GM12878 (cell line): ENCODE data around the gene GTF2A1. TPM values are rescaled to one million over a fixed set of nuclear protein-coding genes. Genes with fewer than 3 reads are reported as not detected.
A peak's percentile ranks its signal among the peaks of the same experiment; 100 is the strongest.

Source experiments
- ATAC-seq: fragments of 200-7000 bp; cut with Tn5 transposase; 3 replicates; pipeline ENCODE4 v1.9.1; 2020; ENCODE audit warnings: mild to moderate bottlenecking, moderate library complexity
- BruUV-seq: library from RNA; stranded (reverse); fragments of 400-500 nt; replicated peaks from 2 replicates; lab custom pipeline; 2021; lab: Mats Ljungman, UMichigan
- CTCF ChIA-PET: fragments of 300-600 bp; sonication (Branson Sonifier 250); formaldehyde crosslinking; extraction: SDS; loops from one replicate; lab custom pipeline; 2021; ENCODE audit warnings: inconsistent platforms; lab: Yijun Ruan, JAX
- POLR2A ChIA-PET: fragments of 350-600 bp; formaldehyde crosslinking; extraction: SDS; loops from one replicate; lab custom pipeline; 2021; ENCODE audit warnings: inconsistent platforms; lab: Charles Lee
- RAD21 ChIA-PET: fragments of 300-600 bp; sonication (Branson Sonifier 250); formaldehyde crosslinking; loops from one replicate; lab custom pipeline; 2023; ENCODE audit warnings: antibody characterized with exemption; ENCODE audit not compliant: unreplicated experiment; lab: Charles Lee
- SMC1A ChIA-PET: fragments of 300-600 bp; sonication (Branson Sonifier 250); formaldehyde crosslinking; loops from one replicate; lab custom pipeline; 2023; ENCODE audit not compliant: unreplicated experiment, uncharacterized antibody; lab: Charles Lee
- DNase-seq: peaks from one replicate; pipeline ENCODE4 v3.0.0-alpha.2; 2011; ENCODE audit warnings: low read depth, low spot score
- FAIRE-seq: peaks from 3 replicates; lab custom pipeline; 2011; peaks lifted over from hg19 to GRCh38; lab: Jason Lieb, UNC
- H2AFZ ChIP-seq: 2 replicates; pipeline ENCODE4 v1.6.0; 2011; ENCODE audit warnings: low read depth, low read length, control low read depth; ENCODE audit not compliant: control insufficient read depth
- H3K27ac ChIP-seq: 2 replicates; pipeline ENCODE4 v1.5.1; 2011; ENCODE audit warnings: control low read depth; ENCODE audit not compliant: control insufficient read depth, insufficient read depth
- H3K27me3 ChIP-seq, 2 experiments: replicated peaks in 1 of 2; 2 replicates each; pipeline versions ENCODE4 v1.6.0 to v1.6.1; 2011; ENCODE audit warnings: low read length in 1 of 2; ENCODE audit not compliant: control insufficient read depth in 2 of 2, insufficient read depth in 2 of 2
- H3K36me3 ChIP-seq, 2 experiments: 2 replicates each; pipeline ENCODE4 v1.5.1; 2011; ENCODE audit warnings: low read length in 1 of 2; ENCODE audit not compliant: control insufficient read depth in 2 of 2, insufficient read depth in 2 of 2
- H3K4me1 ChIP-seq: 2 replicates; pipeline ENCODE4 v1.6.1; 2011; ENCODE audit warnings: mild to moderate bottlenecking, low read length, moderate library complexity, mixed read lengths; ENCODE audit not compliant: control insufficient read depth, insufficient read depth
- H3K4me2 ChIP-seq: 2 replicates; pipeline ENCODE4 v1.6.0; 2011; ENCODE audit warnings: control low read depth; ENCODE audit not compliant: control insufficient read depth, insufficient read depth
- H3K4me3 ChIP-seq: fragments of 200-600 bp; sonication (generic); 2 replicates; pipeline ENCODE4 v1.5.1; 2016
- H3K79me2 ChIP-seq: 2 replicates; pipeline ENCODE4 v1.6.0; 2011; ENCODE audit warnings: low read length; ENCODE audit not compliant: control insufficient read depth, insufficient read depth
- H3K9ac ChIP-seq: 2 replicates; pipeline ENCODE4 v1.8.0; 2011; ENCODE audit warnings: low read length, control low read depth, mixed read lengths; ENCODE audit not compliant: control insufficient read depth, insufficient read depth
- H3K9me3 ChIP-seq: replicated peaks from 3 replicates; pipeline ENCODE4 v1.5.1; 2011; ENCODE audit warnings: mild to moderate bottlenecking, low read length; ENCODE audit not compliant: control insufficient read depth, insufficient read depth
- H4K20me1 ChIP-seq: 2 replicates; pipeline ENCODE4 v1.6.0; 2011; ENCODE audit not compliant: control insufficient read depth, insufficient read depth
- BCL11A ChIP-seq: IDR thresholded peaks from 2 replicates; pipeline ENCODE4 v1.6.1; 2011; ENCODE audit warnings: low read depth, low read length
- CEBPB ChIP-seq, 2 experiments: fragments of 150-350 bp in 1 of 2; IDR thresholded peaks; 2 replicates each; pipeline ENCODE4 v1.6.1; 2012 to 2014; ENCODE audit warnings: low read depth in 2 of 2, low read length in 2 of 2, borderline replicate concordance in 1 of 2, inconsistent platforms in 1 of 2
- MTA2 ChIP-seq: fragments of 450-650 bp; IDR thresholded peaks from 2 replicates; pipeline ENCODE4 v1.6.1; 2016; ENCODE audit warnings: low read depth, mild to moderate bottlenecking, moderate library complexity
- NRF1 ChIP-seq: conservative IDR thresholded peaks from 2 replicates; pipeline ENCODE4 v1.6.1; 2011; ENCODE audit warnings: mild to moderate bottlenecking, low read depth, low read length, improper control_type of control experiment
- RUNX3 ChIP-seq: IDR thresholded peaks from 2 replicates; pipeline ENCODE4 v1.6.1; 2012; ENCODE audit warnings: low read length, inconsistent platforms
- SPI1 ChIP-seq: IDR thresholded peaks from 2 replicates; pipeline ENCODE4 v1.6.1; 2011; ENCODE audit warnings: low read depth, mild to moderate bottlenecking, low read length, moderate library complexity, borderline replicate concordance; ENCODE audit not compliant: insufficient read depth
- TCF7 ChIP-seq: IDR thresholded peaks from 2 replicates; pipeline ENCODE4 v1.6.1; 2014; ENCODE audit warnings: antibody characterized with exemption, borderline replicate concordance
- WGBS: methylation state at CpG from one replicate; pipeline ENCODE4 v1.1.6; 2016; ENCODE audit warnings: low lambda C conversion rate; ENCODE audit not compliant: insufficient replicate concordance, insufficient coverage; ENCODE audit errors: missing lambda C conversion rate; 5-methylcytosine and 5-hydroxymethylcytosine counted together
- in situ Hi-C: fragments of 300-500 bp; cut with MboI; formaldehyde crosslinking; loops from 9 replicates; pipeline ENCODE4 v1.14.3; 2018; ENCODE audit warnings: mixed read lengths
- intact Hi-C: fragments of 100-400 bp; cut with micrococcal nuclease; formaldehyde crosslinking; loops from one replicate; pipeline ENCODE4 v1.14.2; 2022; ENCODE audit not compliant: unreplicated experiment
- polyA plus RNA-seq, 11 experiments: library from polyadenylated mRNA; depleted of rRNA in 4 of 11; unstranded in 6 of 11; stranded (reverse) in 5 of 11; fragments of >200 nt; fragmentation: Nextera tagmentation in 4 of 11; fragmentation: Illumina TruSeq in 1 of 11; extraction: Ambion mirVana in 4 of 11; extraction: Trizol in 1 of 11; gene quantifications; 1 replicate in 1 of 11; 2 replicates in 10 of 11; pipeline versions ENCODE4 v1.2.1 to v1.2.3, GENCODE V29; 2011 to 2016; ENCODE audit warnings: inconsistent platforms in 2 of 11, missing spikeins in 2 of 11, low read depth in 1 of 11
- total RNA-seq, 4 experiments: library from RNA; depleted of rRNA in 3 of 4; stranded (reverse); fragments of >200 nt in 3 of 4; fragmentation: Illumina TruSeq in 1 of 4; extraction: Trizol in 1 of 4; gene quantifications; 2 replicates each; pipeline versions ENCODE4 v1.2.1 to v1.2.3, GENCODE V29; 2013 to 2021

Gene GTF2A1
- total and polyA plus RNA-seq, 10 of the 15 experiments (the other 5 are each of a cell fraction or from before 2014, with no cell fraction given): 2.5 to 28.7 (median 14.9) TPM

GRCh38 chr14:81172881-81173280, 47.9 kb downstream of the GTF2A1 start:
- no TSS peak for BruUV-seq
- no peaks in the 10 kb centered on the region for H3K27me3 ChIP-seq
- no peak for TF ChIP-seq CEBPB (IDR thresholded peaks at IDR 0.05; ENCODE audit: borderline replicate concordance in 1 of 2, low read depth in 2 of 2, low read length in 2 of 2)
- no peak for TF ChIP-seq TCF7
- TF ChIP-seq BCL11A: no peak
- no peaks in the 10 kb centered on the region for H3K36me3 ChIP-seq
- no peak overlapping the region; the same call in 1 of the 2 replicates for H2AFZ ChIP-seq
- ATAC-seq: no peak
- ChIA-PET CTCF (interaction anchor here (1.2 to 5.1 kb wide), 5 partner anchors 8 to 216 kb away, joined by 3 to 69 read pairs (median 5); no protein-coding TSS in a partner anchor), POLR2A (interaction anchor here (1.1 kb wide), 2 partner anchors 29 to 46 kb away, joined by 4 read pairs; no protein-coding TSS in a partner anchor), RAD21 (interaction anchor here (1.0 kb wide), 1 partner anchor 9 kb away, joined by 3 read pairs; no protein-coding TSS in a partner anchor), SMC1A (interaction anchor here (0.9 to 1.3 kb wide), 5 partner anchors 9 to 292 kb away, joined by 3 to 4 read pairs (median 3); no protein-coding TSS in a partner anchor)
- intact Hi-C loops: loop anchor here (5.0 kb wide), 1 partner anchor 289 kb away; no protein-coding TSS in a partner anchor
- peaks cover 42% of the 10 kb centered on the region for H3K4me1 ChIP-seq
- H3K79me2 ChIP-seq: no peaks in the 10 kb centered on the region
- H3K4me3 ChIP-seq: no peak overlapping the region
- H3K9me3 ChIP-seq: no peaks in the 10 kb centered on the region
- H3K4me2 ChIP-seq: peak overlapping the region; percentile 75
- H4K20me1 ChIP-seq: no peaks in the 10 kb centered on the region
- no peak for DNase-seq
- in situ Hi-C loops: loop anchor here (5.0 kb wide), 1 partner anchor 176 kb away; no protein-coding TSS in a partner anchor
- FAIRE-seq: no peak
- no peak overlapping the region for H3K9ac ChIP-seq
- WGBS: 17% methylated on average over 3 of the region's 3 CpGs
- no peak overlapping the region for H3K27ac ChIP-seq

GRCh38 chr14:81172353-81172752, 48.4 kb downstream of the GTF2A1 start:
- Histone ChIP-seq H3K4me1 (peaks cover 36% of the 10 kb centered on the region), H3K4me2 (peak overlapping the region; percentile 75), H3K27ac (no peak overlapping the region; the same call in 1 of the 2 replicates), H3K36me3 (no peaks in the 10 kb centered on the region), H2AFZ (no peak overlapping the region), H3K27me3 (no peaks in the 10 kb centered on the region), H3K9ac (no peak overlapping the region), H3K4me3 (no peak overlapping the region), H3K9me3 (no peaks in the 10 kb centered on the region), H4K20me1 (no peaks in the 10 kb centered on the region), H3K79me2 (no peaks in the 10 kb centered on the region)
- no peak for DNase-seq
- ChIA-PET POLR2A (interaction anchor here (1.1 kb wide), 2 partner anchors 30 to 47 kb away, joined by 4 read pairs; no protein-coding TSS in a partner anchor), RAD21 (interaction anchor here (1.0 kb wide), 1 partner anchor 9 kb away, joined by 3 read pairs; no protein-coding TSS in a partner anchor), CTCF (interaction anchor here (0.6 to 5.1 kb wide), 6 partner anchors 8 to 408 kb away, joined by 3 to 69 read pairs (median 5); no protein-coding TSS in a partner anchor), SMC1A (interaction anchor here (0.9 to 3.3 kb wide), 7 partner anchors 7 to 292 kb away, joined by 3 to 21 read pairs (median 3); no protein-coding TSS in a partner anchor)
- intact Hi-C loops: loop anchor here (5.0 kb wide), 1 partner anchor 290 kb away; no protein-coding TSS in a partner anchor
- in situ Hi-C loops: loop anchor here (5.0 kb wide), 1 partner anchor 175 kb away; no protein-coding TSS in a partner anchor
- 0 out of 3 replicates have a peak, but pooled peaks have one; percentile 2 for ATAC-seq
- 9% methylated on average over 2 of the region's 2 CpGs for WGBS
- FAIRE-seq: no peak
- no TSS peak for BruUV-seq
- TF ChIP-seq RUNX3 (peak; percentile 32; the same call in 1 of the 2 replicates), MTA2 (no peak), SPI1 (peak; percentile 40; the same call in 1 of the 2 replicates), NRF1 (no peak)
